DMS153 (cell line): ENCODE results near the gene HAO1.

Experiments
- DNase-seq: peaks from one replicate; lab custom pipeline; 2025; lab: John Stamatoyannopoulos, UW

HAO1 gene

DNA sequence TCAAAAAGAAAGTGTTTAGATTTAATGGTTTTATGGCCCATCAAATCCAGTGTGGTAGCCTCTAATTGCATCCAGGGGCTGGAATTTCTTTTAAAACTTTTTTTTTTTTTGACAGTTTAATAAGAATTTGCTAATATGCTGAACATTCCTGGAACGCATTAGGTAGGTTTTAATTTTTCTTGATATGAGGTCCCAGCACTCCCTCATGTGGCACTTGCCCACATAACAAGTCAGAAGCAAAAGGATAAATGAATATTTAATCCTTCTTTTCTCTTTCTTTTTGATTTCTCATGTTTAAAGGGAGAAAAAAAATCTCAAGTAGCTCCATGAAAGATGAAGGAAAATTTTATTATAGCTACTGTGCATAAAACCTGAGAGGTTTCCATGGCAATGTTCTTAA lies 13.5 kb downstream of the HAO1 start:
- DNase-seq: no peak

DNA sequence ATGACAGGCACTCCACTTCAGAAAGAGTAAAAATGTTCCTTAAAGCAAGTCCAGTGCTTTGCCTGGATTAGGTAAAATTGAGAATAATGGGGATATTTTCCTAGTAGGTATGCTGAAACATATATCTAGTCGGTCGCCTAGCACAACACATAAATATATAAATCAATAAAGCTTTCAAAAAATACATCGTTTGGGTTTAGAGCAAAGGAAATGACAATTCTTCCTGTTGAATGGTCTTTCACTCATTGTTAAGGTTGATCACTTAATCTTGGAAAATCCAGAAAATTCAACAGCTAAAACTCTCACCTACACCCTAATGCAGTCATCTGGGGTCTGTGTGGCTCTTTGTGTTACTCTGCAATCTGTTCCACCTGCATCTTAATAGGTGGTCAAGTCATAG lies 13.9 kb downstream of the HAO1 start:
- no peak for DNase-seq

DNA sequence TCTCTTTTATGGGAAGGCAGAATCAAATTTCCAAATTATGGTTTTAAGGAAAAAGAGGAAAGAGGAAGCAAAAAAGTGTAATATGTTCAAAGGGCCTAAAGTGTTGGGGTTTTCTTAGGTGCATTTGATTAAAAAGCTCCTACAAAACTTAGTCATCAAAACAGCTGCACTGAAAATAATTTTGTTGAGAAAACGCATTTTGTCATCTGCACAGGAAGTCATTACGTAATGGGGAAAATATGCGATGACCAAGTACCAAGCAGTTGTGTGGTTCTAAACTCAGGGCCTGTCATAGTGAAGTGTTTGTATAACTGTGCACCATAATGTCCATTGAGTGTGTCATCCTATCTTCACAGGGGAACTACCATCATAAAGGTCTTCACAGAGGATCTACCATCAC lies 15.6 kb downstream of the HAO1 start:
- no peak for DNase-seq

DNA sequence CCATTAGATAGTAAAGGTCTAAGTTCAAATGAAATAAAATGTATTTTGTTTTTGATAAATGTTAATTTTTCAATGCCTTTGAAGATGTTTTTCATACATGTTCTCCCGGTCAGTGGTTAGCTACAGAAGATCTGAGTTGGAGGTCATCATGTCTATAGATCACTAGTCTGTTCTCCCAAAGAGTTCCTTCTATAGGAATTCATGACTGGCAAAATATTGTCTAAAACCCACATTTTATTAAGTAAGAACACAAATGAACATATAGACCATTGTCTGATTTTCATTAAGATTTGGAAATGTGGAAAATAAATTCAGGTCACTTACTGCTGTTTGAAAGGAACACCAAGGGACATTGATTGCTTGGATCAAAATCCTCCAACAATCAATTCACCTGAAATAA lies 23.6 kb downstream of the HAO1 start:
- no peak for DNase-seq

GRCh38 chr20:7912551-7912950 lies 27.7 kb downstream of the HAO1 start:
- DNase-seq: no peak

DNA sequence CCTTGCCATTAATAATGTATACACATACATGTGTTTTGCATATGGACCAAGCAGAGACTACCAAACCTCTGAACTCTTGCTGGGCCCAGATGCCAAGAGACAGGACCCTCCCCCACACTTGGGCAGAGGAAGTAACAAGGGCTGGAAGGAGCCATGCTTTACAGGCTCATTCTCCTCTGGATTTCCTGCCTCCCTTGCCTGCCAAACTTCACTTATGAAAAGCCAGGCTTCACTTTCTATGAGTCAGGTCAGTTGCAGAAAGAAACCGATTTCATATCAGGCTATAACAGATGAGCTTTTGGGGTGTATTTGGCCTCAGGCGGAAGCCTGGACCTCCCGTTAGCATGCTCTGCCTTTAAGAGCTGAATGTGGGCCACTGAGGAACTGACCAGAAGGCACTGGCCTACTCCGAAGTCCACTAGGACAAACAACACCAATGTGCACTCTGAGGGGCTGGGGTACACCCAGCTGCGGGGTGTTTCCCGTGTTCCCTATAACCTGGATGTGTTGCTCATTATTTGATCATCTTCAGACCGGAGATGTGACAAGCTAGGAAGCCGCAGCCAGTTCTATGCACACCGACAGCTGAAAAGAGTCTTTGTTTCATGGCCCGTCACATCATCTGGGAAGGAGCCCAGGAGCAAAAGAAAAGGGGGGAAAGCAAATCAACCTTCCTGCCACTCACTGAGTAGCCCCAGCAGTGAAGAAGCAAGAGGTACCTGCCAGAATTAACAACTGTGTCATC lies 28.5 kb downstream of the HAO1 start:
- no peak for DNase-seq

DNA sequence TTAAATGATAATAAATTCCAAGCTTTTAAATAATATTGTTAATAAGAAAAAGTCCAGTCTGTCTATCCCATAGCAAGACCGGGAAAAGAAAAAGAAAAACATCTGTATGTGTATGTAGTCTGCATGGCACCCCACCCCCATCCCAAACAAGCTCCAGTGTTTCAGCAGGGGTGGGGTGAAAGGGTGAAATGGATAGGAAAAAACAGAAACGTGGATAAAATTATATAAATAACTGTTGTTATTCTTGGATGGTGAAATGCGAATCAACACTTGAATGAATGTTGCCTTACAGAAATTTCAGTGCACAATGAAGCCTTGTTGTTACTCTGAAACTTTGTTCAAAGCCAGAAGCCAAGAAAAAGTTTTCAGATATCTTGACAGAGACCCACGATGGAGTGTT lies 31.4 kb downstream of the HAO1 start:
- DNase-seq: no peak

DNA sequence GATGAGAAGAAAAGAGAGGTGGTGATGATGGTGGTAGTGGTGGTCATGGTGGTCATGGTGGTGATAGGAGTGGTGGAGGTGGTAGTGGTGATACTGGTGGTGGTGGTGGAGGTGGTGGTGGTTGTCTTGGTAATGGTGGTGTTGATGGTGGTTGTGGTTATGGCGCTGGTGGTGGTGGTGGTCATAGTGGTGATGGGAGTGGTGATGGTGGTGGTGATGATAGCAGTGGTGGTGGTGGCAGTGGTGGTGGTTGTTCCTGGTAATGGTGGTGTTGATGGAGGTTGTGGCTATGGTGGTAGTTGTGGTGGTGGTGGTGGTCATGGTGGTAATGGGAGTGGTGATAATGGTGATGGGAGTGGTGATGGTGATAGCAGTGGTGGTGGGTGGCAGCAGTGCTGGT lies 36.8 kb downstream of the HAO1 start:
- DNase-seq: no peak

DNA sequence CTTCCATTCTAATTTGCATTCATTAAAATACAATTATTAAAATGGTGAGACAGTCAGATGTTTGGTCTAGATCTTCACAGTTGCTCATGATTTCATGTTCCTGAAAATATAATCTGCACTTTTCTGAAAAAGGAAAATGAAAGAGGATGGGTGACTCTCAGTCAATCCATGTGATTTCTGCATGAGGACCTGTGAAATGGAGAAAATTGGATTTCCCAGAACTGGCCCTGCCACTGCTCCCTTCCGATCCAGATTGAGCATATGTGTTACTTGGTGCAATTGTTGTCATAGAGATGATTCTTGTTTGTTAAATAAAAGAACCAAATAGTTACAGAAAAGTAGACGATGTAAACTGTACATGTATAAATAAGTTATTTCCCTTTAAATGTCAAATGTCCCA lies 37.4 kb downstream of the HAO1 start:
- DNase-seq: no peak

DNA sequence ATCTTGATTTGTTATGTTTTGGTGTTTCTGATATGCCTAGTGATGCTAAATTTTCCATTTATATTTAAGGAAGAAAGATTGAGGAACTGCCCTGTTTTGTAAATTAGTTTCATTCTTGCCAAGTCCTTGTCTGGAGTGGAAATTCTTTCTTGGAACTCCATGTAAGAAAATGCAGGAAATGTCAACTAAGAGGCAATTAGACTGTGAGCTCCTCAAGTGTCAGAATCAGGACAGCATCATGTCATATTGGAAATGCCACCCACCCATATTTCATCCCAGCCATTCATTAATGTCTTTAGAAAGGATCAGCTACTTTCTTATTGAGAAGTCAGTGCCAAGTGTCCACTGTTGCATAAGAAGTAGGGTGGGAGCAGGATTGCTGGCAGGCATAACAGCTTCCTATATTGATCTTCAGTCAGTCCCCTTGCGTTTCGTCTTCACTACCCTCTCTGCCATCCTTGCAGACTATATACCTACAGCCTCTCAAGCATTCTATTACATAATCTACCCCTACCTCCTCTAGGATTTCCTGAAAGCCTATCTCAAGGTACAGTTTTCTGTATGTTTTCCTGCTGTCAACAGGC lies 42.4 kb downstream of the HAO1 start:
- no peak for DNase-seq

- DNase-seq: no peak
Observed at GRCh38 chr20:7893014-7893730, 47.1 kb downstream of the HAO1 start.

DNA sequence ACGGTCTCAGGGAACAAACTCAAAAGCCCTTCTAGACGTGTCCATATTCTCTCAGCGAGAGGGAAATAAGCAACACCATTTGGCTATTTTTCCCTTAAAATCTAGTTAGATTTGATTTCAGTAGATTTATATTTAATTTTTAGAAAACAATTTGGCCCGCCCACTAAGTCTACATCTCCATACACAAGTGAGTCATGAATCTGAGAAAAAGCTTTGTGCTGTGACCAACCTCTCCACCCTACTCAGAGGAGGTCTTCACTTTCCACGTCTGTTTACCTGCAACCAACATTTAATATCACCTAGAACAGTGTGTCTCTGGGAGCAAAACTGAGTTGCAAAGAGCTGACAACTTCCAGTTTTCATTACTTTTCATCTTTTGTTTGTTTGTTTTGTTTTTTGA lies 48.6 kb downstream of the HAO1 start:
- no peak for DNase-seq

DNA sequence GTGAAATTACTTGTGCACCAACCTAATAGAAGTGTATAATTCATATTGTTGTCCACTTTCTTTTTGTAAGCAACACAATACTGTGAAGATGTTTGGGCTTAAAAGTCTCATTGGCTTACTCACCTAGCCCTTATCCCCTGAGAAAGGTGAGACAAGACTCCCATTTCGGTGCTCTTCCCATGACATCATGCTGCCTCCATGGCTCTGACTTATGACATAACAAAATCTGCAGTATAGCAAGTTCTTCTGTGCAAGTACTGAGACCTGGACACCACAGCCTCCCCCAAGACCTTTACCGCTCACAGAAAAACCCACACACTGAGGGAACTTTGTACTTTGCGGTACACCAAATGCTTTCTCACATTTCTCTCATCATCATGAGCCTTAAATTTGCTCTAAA lies 50.5 kb downstream of the HAO1 start:
- DNase-seq: no peak

- no peak for DNase-seq
Observed at GRCh38 chr20:7883741-7884140, 56.5 kb downstream of the HAO1 start.

DNA sequence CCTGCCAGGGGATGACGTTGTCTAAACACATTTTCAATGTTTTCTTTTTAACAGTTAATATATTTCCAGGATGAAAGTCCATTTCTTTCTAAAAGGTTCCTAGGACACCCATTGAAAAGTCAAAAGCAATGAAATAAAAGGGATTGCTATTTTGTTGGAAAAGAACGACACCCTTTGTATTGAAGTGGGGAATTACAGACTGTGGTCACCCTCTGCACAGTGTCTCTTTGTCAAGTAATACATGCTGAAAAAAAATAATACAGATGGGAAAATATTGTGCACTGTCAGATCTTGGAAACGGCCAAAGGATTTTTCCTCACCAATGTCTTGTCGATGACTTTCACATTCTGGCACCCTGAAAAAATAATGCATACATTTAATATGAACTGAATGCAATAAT lies 56.9 kb downstream of the HAO1 start:
- DNase-seq: peak; percentile 5

DNA sequence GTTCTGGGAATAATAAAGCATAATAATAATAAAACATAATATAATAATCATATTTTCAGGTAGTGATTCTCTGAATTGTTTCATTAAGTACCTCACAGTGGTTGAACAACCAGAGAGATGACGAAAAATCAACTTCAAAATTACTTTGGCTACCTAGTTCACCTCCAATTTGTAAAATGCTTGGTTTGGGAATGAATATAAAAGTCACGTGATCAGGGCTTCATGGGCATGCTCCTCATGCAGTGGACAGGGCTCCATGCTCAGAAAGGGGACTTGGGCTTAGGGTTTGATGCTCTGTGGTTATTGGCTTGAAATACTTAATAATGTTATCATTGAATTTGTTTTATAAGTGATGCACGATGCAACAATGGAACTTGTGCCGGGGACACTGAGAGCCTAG lies 58.2 kb downstream of the HAO1 start:
- no peak for DNase-seq

- DNase-seq: no peak
Observed at GRCh38 chr20:7881551-7881950, 58.7 kb downstream of the HAO1 start.

GRCh38 chr20:7879883-7880282 lies 60.4 kb downstream of the HAO1 start:
- DNase-seq: peak; percentile 35

- no peak for DNase-seq
Observed at GRCh38 chr20:7868108-7868507, 72.2 kb downstream of the HAO1 start.

DNA sequence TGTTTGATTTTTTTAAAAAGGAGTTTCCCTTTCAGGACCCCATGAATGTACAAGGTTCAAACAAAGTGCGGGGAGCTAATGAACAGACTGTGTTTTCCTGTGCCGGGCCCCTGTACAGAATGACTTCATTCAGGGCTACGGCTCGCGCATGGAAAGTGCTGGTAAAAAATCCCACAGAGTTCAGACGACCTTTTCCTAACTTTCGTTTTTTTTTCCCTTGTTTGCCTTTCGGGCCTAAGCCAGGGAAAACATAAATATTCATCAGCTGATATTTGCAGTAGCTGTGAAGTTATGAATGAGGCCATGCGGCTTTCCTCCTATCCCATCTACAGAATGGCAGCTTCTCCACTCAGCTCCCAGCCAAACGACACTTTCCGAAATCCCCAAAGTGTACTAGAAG lies 74.0 kb downstream of the HAO1 start:
- DNase-seq: no peak

GRCh38 chr20:7859356-7859802 lies 80.9 kb downstream of the HAO1 start:
- DNase-seq: peak; percentile 58

DNA sequence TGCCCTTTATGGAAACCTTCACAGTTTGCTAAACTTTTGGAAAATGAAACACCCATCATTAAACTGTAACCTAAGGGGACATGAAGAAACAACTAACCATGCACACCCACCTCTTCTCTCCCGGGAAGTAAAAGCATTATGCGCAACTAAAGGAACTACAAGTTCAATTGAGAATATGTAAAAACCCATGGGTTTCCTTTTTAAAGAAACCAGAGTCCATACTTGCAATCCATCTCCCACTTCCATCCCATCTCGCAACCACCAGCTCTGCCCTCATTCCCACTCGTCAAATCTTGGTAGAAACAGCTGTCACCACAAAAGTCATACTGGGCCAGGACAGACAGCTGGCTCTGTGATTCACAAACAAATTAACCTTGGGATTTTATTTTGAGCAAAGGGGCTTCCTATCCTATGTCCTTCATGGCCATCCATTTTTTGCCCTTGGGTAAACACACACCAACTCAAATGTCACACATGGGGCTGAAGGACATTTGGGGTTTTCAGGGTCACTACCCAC lies 81.5 kb downstream of the HAO1 start:
- DNase-seq: no peak

DNA sequence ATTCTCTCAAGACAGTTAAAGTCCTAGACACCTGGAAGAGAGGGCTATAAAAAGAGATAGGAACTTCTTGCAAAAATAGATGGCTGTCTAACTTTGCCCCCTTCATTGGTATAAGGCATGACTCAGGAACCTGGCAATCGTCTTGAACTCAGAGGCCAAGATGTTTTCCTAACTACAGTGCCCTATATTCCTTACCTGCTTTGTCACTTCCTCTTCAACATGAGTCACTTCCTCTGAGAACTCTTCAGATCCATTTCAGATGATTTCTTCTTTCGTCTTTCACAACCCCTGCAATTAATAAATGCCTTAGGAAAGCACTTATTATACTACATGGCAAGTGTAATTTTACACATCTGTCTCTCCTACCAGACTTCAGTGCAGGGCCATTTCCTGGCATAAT lies 83.5 kb downstream of the HAO1 start:
- DNase-seq: no peak
